SK-N-SH treated with all-trans-retinoic acid at 6 μM for 48 hours (cell line): ENCODE data around the gene VCAN.

Experiments
- BACH2 ChIP-seq: fragments of 250-450 bp; sonication (Bioruptor Pico); IDR thresholded peaks from 2 replicates; pipeline ENCODE4 v1.9.0; 2021; ENCODE audit warnings: mild to moderate bottlenecking, borderline replicate concordance
- GLIS3 ChIP-seq: fragments of 250-450 bp; sonication (Bioruptor Pico); IDR thresholded peaks from 2 replicates; pipeline ENCODE4 v1.5.0; 2020; ENCODE audit warnings: mild to moderate bottlenecking, moderate library complexity
- SNAI2 ChIP-seq: fragments of 250-450 bp; sonication (Bioruptor Pico); IDR thresholded peaks from 2 replicates; pipeline ENCODE4 v1.5.0; 2020; ENCODE audit warnings: mild to moderate bottlenecking, moderate library complexity
- TCF4 ChIP-seq: fragments of 250-450 bp; sonication (Bioruptor Pico); IDR thresholded peaks from 2 replicates; pipeline ENCODE4 v1.8.0; 2021; ENCODE audit warnings: mild to moderate bottlenecking, moderate library complexity, borderline replicate concordance
- ZFP3 ChIP-seq: fragments of 250-450 bp; sonication (Bioruptor Pico); IDR thresholded peaks from 2 replicates; pipeline ENCODE4 v1.5.0; 2020; ENCODE audit warnings: mild to moderate bottlenecking, moderate library complexity
- ZNF70 ChIP-seq: fragments of 450-650 bp; formaldehyde crosslinking; IDR thresholded peaks from 2 replicates; pipeline ENCODE4 v1.5.0; 2020; ENCODE audit warnings: mild to moderate bottlenecking, moderate library complexity
- TF ChIP-seq, protein P1 (sequence below): fragments of 250-450 bp; sonication (Bioruptor Pico); IDR thresholded peaks from 2 replicates; pipeline ENCODE4 v1.5.1; 2020; ENCODE audit warnings: low read depth, mild to moderate bottlenecking, moderate library complexity
- TF ChIP-seq, protein P2 (sequence below): fragments of 250-450 bp; sonication (Bioruptor Pico); IDR thresholded peaks from 2 replicates; pipeline ENCODE4 v1.8.0; 2020; ENCODE audit warnings: mild to moderate bottlenecking, moderate library complexity, borderline replicate concordance

DNA sequence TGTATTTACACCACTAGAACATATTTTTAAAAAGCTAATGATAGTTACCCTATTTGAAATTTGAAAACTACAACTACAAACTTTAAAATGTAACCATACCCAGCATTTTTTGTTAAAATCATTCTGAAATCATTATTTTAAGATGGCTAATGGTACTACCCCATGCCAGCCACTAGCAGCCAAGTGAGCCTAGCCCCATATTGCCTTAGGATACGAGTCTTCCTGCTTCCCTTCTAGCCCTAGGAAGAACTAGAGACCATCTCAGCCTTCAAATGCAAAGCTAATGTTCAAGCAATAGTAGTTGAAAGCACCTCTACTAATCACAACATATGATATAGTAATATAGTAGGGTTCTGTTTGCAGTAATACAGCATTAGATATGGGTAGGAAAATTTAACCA, 24.0 kb upstream of the VCAN start:
- TF ChIP-seq SNAI2, result no peak
- TF ChIP-seq, protein P1, sequence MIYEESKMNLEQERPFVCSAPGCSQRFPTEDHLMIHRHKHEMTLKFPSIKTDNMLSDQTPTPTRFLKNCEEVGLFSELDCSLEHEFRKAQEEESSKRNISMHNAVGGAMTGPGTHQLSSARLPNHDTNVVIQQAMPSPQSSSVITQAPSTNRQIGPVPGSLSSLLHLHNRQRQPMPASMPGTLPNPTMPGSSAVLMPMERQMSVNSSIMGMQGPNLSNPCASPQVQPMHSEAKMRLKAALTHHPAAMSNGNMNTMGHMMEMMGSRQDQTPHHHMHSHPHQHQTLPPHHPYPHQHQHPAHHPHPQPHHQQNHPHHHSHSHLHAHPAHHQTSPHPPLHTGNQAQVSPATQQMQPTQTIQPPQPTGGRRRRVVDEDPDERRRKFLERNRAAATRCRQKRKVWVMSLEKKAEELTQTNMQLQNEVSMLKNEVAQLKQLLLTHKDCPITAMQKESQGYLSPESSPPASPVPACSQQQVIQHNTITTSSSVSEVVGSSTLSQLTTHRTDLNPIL (CRISPR knock-in tag), result no peak
- TF ChIP-seq, protein P2, sequence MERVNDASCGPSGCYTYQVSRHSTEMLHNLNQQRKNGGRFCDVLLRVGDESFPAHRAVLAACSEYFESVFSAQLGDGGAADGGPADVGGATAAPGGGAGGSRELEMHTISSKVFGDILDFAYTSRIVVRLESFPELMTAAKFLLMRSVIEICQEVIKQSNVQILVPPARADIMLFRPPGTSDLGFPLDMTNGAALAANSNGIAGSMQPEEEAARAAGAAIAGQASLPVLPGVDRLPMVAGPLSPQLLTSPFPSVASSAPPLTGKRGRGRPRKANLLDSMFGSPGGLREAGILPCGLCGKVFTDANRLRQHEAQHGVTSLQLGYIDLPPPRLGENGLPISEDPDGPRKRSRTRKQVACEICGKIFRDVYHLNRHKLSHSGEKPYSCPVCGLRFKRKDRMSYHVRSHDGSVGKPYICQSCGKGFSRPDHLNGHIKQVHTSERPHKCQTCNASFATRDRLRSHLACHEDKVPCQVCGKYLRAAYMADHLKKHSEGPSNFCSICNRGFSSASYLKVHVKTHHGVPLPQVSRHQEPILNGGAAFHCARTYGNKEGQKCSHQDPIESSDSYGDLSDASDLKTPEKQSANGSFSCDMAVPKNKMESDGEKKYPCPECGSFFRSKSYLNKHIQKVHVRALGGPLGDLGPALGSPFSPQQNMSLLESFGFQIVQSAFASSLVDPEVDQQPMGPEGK, result no peak
- TF ChIP-seq ZNF70 (CRISPR knock-in tag), result no peak
- TF ChIP-seq TCF4 (CRISPR knock-in tag), result no peak
- no peak for TF ChIP-seq BACH2 (CRISPR knock-in tag)
- no peak for TF ChIP-seq ZFP3 (CRISPR knock-in tag)
- no peak for TF ChIP-seq GLIS3 (CRISPR knock-in tag)
